Ovary (tissue), 3 donors: Measurements from ENCODE around the gene SMIM44.

ENCODE experiments used
- CTCF ChIP-seq, 3 donors: fragments of 450-650 bp in 2 of 3; fragments of 200-600 bp in 1 of 3; IDR thresholded peaks; one replicate each; pipeline versions ENCODE4 v1.5.1 to v1.8.0; 2016 to 2022; ENCODE audit warnings: antibody characterized with exemption in 3 of 3, mild to moderate bottlenecking in 1 of 3
- POLR2A ChIP-seq: fragments of 450-650 bp; IDR thresholded peaks from one replicate; pipeline ENCODE4 v1.6.1; 2017; ENCODE audit warnings: antibody characterized with exemption, mild to moderate bottlenecking, moderate library complexity
- donor health status: DM: no; HTN: no; CAD: no.

- TF ChIP-seq CTCF (IDR thresholded peaks at IDR 0.05) (no peak), POLR2A (no peak)
Observed at GRCh38 chr19:3524904-3525451, 41.7 kb upstream of the SMIM44 start.
